HG03442 (cell line): Measurements from ENCODE around the gene TSC22D3.

Experiments used
- ATAC-seq: cut with Tn5 transposase; IDR thresholded peaks from one replicate; pipeline ENCODE4 v1.9.1; 2021; ENCODE audit warnings: mild to moderate bottlenecking, moderate library complexity; ENCODE audit not compliant: unreplicated experiment

Gene TSC22D3

GRCh38 chrX:107666931-107667330 is 108.7 kb downstream of the TSC22D3 start:
- no peak for ATAC-seq
